AG10803 (cell line): Measurements from ENCODE around the gene ADGRA1.

Experiments
- DNase-seq: peaks from one replicate; pipeline ENCODE4 v3.0.0; 2010; ENCODE audit warnings: low read depth
- H3K4me3 ChIP-seq: 2 replicates; pipeline ENCODE4 v1.5.1; 2011; ENCODE audit warnings: mild to moderate bottlenecking, low read length, control low read depth
- CTCF ChIP-seq: conservative IDR thresholded peaks from 2 replicates; pipeline ENCODE4 v1.5.1; 2011; ENCODE audit warnings: mild to moderate bottlenecking, low read length, control low read depth, inconsistent platforms

Gene ADGRA1

GRCh38 chr10:133076274-133077038 lies 11.3 kb upstream of the ADGRA1 start:
- TF ChIP-seq CTCF, result no peak
- DNase-seq, result no peak
- no peak overlapping the region for H3K4me3 ChIP-seq

GRCh38 chr10:133079836-133080682 lies 7.7 kb upstream of the ADGRA1 start:
- TF ChIP-seq CTCF, result no peak
- H3K4me3 ChIP-seq, result no peak overlapping the region
- no peak for DNase-seq

GRCh38 chr10:133080683-133081040 lies 7.1 kb upstream of the ADGRA1 start:
- no peak for DNase-seq
- H3K4me3 ChIP-seq, result no peak overlapping the region
- TF ChIP-seq CTCF, result no peak

- no peak for DNase-seq
- no peak overlapping the region for H3K4me3 ChIP-seq
- TF ChIP-seq CTCF, result no peak
Measured at GRCh38 chr10:133081636-133082035, 6.1 kb upstream of the ADGRA1 start.

GRCh38 chr10:133082685-133083421 lies 4.9 kb upstream of the ADGRA1 start:
- H3K4me3 ChIP-seq, result no peak overlapping the region
- no peak for TF ChIP-seq CTCF
- DNase-seq, result no peak

- DNase-seq, result no peak
- no peak for TF ChIP-seq CTCF
- no peak overlapping the region for H3K4me3 ChIP-seq
Measured at GRCh38 chr10:133083422-133084100, 4.2 kb upstream of the ADGRA1 start.
